Measurements from ENCODE around the gene DYNLT4.
"Not testable (repeated sequence)": the region's sequence is repeated elsewhere in the genome, so short reads cannot be mapped to it uniquely, and the experiment has no call there.

DYNLT4 gene

GRCh38 chr1:44827197-44828002 is 20.2 kb upstream of the DYNLT4 start:
- no peak for DNase-seq (ENCODE audit: extremely low read depth, insufficient read length)
- no peak overlapping the region for H3K4me3 ChIP-seq (replicated peaks; ENCODE audit: low read depth, low read length)
- peak; percentile 39 for TF ChIP-seq CTCF (IDR thresholded peaks at IDR 0.05; ENCODE audit: insufficient read depth, low read length, poor library complexity, severe bottlenecking)
- no peaks in the 10 kb centered on the region for H3K27me3 ChIP-seq (replicated peaks; ENCODE audit: control insufficient read depth, insufficient read depth, low read length)
- H3K36me3 ChIP-seq (ENCODE audit: control insufficient read depth, insufficient read depth, low read length), result no peaks in the 10 kb centered on the region

GRCh38 chr1:44826375-44827196 is 19.4 kb upstream of the DYNLT4 start:
- no peak for TF ChIP-seq CTCF (IDR thresholded peaks at IDR 0.05; ENCODE audit: insufficient read depth, low read length, poor library complexity, severe bottlenecking)

GRCh38 chr1:44824392-44824791 is 17.2 kb upstream of the DYNLT4 start:
- H3K4me3 ChIP-seq (replicated peaks; ENCODE audit: low read depth, low read length); DNase-seq (ENCODE audit: extremely low read depth, insufficient read length); H3K36me3 ChIP-seq (ENCODE audit: control insufficient read depth, insufficient read depth, low read length); H3K27me3 ChIP-seq (replicated peaks; ENCODE audit: control insufficient read depth, insufficient read depth, low read length): not testable (repeated sequence)

More at GRCh38 chr1:44826375-44827196, 19.4 kb upstream of the DYNLT4 start:
- no peaks in the 10 kb centered on the region for H3K36me3 ChIP-seq (ENCODE audit: control insufficient read depth, insufficient read depth, low read length)
- DNase-seq (ENCODE audit: extremely low read depth, insufficient read length), result no peak
- no peaks in the 10 kb centered on the region for H3K27me3 ChIP-seq (replicated peaks; ENCODE audit: control insufficient read depth, insufficient read depth, low read length)
- H3K4me3 ChIP-seq (replicated peaks; ENCODE audit: low read depth, low read length), result no peak overlapping the region

- H3K4me3 ChIP-seq (replicated peaks; ENCODE audit: low read depth, low read length), result no peak overlapping the region
- no peaks in the 10 kb centered on the region for H3K27me3 ChIP-seq (replicated peaks; ENCODE audit: control insufficient read depth, insufficient read depth, low read length)
- TF ChIP-seq CTCF (IDR thresholded peaks at IDR 0.05; ENCODE audit: insufficient read depth, low read length, poor library complexity, severe bottlenecking), result no peak
- no peaks in the 10 kb centered on the region for H3K36me3 ChIP-seq (ENCODE audit: control insufficient read depth, insufficient read depth, low read length)
- DNase-seq (ENCODE audit: extremely low read depth, insufficient read length), result no peak
Measured at GRCh38 chr1:44822981-44823451, 15.9 kb upstream of the DYNLT4 start.

GRCh38 chr1:44822131-44822701 is 15.1 kb upstream of the DYNLT4 start:
- no peak for DNase-seq (ENCODE audit: extremely low read depth, insufficient read length)
- H3K4me3 ChIP-seq (replicated peaks; ENCODE audit: low read depth, low read length), result no peak overlapping the region
- no peaks in the 10 kb centered on the region for H3K27me3 ChIP-seq (replicated peaks; ENCODE audit: control insufficient read depth, insufficient read depth, low read length)
- no peaks in the 10 kb centered on the region for H3K36me3 ChIP-seq (ENCODE audit: control insufficient read depth, insufficient read depth, low read length)
- TF ChIP-seq CTCF (IDR thresholded peaks at IDR 0.05; ENCODE audit: insufficient read depth, low read length, poor library complexity, severe bottlenecking), result no peak
